Stimulated activated CD4-positive, alpha-beta T cell treated with anti-CD3 and anti-CD28 coated beads, Interleukin-2, amount 100 ng/mL, for 4 hours (primary cell): ENCODE measurements around the gene TMC7.
"Not testable (repeated sequence)": the region's sequence is repeated elsewhere in the genome, so short reads cannot be mapped to it uniquely, and the experiment has no call there.

ENCODE experiments used
- DNase-seq: peaks from one replicate; pipeline ENCODE4 v3.0.0-alpha.2; 2020; ENCODE audit warnings: low read depth

The TMC7 gene

DNA sequence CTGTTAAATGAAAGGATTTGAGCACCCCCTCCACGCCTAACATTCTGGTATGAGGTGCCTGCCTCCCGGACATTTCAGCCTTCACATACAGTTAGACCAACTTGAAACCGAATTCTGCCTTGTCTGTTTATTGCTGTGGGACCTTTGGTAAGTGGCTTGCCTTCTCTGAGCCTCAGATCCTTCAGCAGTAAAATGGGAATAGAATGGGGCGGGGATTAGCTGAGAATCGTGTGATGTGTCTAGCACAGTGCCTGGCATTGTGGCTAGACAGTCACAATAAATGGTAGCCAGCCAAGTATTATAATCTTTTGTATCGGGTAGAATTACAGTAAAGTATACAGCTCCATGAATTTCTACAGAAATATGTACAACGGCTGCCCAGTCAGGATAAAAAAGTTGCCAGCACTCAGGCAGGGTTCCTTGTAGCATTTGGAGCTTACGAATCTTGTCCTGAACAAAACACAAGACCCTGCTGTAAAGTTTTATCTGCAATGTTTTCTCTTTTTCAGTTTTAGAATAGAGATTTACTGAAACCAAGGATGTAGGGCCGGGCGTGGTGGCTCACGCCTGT, 786 bp downstream of the TMC7 start:
- DNase-seq: no peak

DNA sequence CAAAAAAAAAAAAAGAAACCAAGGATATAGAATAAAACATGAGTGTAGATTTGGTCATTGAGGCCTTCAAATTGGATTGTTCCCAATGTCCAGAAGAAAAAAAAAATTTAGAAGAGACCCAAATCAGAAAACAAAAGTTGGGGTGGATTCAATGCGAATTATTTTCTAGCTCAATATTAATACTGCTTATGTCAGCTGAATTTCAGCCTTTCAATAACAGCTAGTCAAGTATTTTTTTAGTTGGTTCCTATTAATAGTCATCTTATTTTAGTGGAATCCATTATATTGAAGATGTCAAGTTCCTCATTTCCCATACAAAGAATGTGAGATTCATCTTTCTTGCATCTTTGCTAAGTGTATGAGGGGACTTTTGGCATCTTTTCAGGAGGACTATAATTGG, 1.5 kb downstream of the TMC7 start:
- DNase-seq: not testable (repeated sequence)

DNA sequence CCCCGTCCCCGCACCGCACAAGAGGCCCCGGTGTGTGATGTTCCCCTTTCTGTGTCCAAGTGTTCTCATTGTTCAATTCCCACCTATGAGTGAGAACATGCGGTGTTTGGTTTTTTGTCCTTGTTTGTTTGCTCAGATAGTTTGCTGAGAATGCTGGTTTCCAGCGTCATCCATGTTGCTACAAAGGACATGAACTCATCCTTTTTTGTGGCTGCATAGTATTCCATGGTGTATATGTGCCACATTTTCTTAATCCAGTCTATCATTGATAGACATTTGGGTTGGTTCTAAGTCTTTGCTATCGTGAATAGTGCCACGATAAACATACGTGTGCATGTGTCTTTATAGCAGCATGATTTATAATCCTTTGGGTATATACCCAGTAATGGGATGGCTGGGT, 8.0 kb downstream of the TMC7 start:
- DNase-seq: not testable (repeated sequence)

DNA sequence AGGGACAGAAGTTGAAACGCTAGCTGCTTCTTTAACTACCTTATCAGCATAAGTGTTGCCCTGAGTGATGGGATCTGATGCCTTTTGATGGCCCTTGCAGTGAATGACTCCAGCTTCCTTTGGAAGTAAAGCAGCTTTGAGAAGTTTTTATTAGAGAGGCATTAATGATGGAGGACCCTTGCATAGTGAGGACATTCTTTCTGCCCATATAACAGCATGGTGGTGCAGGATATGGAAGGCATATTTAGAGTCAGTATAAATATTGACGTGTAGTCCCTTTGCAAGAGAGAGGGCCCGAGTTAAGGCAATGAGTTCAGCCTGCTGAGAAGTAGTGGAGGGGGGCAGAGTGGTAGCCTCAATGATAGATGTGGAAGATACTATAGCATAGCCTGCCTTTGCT, 9.8 kb downstream of the TMC7 start:
- DNase-seq: not testable (repeated sequence)

DNA sequence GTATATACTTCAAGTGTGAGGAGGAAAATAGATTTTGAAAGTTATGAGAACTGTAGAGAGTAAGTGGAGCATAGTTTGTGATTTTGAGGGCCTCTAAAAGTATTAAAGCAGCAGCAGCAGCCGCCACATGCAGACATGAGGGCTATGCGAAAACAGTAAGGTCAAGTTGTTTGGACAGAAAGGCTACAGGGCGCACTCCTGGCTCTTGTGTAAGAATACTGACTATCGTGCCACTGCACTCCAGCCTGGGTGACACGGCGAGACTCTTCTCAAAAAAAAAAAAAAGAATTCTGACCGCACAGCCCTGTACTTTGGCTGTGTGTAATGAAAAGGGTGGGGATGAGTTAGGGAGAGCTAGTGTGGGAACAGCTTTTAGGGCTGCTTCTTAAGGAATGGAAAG, 10.4 kb downstream of the TMC7 start:
- DNase-seq: not testable (repeated sequence)

DNA sequence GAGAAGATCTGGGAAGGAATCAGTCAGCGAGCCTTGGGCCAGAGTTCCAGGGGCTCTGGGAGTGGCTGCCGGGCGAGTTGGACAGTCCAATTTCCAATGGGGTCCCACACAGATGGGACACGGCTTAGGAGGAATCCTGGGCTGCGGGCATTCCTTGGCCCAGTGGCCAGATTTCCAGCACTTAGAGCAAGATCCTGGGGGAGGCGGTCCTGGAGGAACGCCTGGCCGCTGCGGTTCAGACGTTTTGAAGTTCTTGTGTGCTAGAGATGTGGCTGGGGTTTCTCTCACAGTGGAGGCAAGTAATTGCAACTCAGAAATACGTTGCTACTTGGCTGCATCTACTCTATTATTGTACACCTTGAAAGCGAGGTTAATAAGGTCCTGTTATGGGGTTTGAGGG, 11.7 kb downstream of the TMC7 start:
- not testable (repeated sequence) for DNase-seq

DNA sequence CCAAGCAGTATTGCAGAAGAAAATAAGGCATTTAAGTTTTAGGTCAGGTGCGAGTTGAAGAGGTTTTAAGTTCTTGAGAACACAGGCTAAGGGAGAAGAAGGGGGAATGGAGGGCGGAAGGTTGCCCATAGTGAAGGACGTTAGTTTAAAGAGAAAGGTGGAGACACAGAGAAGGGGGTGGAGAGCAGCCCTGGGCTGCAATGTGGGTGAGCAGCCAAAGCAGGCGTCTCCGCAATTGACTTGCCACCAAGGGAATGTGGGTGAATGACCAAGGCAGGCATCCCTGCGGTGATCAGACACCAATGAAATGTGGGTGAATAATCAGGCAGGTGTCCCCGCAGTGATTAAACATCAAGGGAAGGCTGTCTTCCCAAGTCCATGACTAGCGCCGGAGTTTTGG, 12.8 kb downstream of the TMC7 start:
- not testable (repeated sequence) for DNase-seq

DNA sequence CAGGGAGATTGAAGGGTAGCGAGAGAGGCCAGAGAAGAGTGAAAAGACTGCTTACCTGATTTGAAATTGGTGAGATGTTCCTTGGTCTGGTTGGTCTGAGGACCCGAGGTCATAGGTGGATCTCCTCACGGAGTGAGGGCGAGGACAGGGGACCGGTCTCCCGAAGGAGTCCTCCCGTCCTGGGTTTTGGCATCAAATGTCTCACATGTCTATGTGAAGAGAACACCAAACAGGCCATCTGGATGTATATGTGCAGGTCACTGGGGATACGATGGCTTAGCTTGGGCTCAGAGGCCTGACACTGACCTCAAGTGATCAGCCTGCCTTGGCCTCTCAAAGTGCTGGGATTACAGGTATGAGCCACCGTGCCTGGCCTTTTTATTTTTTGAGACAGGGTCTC, 13.3 kb downstream of the TMC7 start:
- not testable (repeated sequence) for DNase-seq

DNA sequence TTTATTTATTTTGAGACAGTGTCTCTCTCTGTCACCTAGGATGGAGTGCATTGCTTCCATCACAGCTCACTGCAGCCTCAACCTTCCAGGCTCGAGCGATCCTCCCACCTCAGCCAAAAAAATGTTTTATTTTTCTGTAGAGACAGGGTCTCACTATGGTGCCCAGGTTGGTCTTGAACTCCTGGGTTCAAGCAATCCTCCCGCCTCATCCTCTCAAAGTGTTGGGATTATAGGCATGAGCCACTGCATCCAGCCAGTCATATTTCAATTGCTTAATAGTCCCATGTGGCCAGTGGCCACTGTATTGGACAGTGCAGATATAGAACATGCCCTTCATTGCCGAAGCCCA, 15.3 kb downstream of the TMC7 start:
- DNase-seq: no peak

DNA sequence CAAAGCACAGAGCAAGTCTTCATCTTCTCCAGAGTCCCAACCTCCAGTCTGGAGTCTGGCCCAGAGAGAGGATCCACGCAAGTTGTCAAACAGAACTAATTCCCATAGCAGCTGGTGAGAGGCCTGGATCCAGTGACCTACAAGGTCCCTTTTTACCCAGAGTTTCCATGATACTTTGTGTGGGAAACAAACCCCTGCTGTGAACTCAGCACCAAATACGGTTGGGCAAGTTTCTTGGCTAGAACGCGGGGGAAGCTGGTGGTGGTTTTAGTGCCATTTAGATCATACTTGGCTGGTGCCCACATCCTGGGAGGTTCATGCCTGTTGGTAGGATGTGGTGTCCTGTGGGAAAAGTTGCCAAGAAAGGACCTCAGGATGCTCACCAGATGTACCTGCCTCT, 18.1 kb downstream of the TMC7 start:
- DNase-seq: no peak

DNA sequence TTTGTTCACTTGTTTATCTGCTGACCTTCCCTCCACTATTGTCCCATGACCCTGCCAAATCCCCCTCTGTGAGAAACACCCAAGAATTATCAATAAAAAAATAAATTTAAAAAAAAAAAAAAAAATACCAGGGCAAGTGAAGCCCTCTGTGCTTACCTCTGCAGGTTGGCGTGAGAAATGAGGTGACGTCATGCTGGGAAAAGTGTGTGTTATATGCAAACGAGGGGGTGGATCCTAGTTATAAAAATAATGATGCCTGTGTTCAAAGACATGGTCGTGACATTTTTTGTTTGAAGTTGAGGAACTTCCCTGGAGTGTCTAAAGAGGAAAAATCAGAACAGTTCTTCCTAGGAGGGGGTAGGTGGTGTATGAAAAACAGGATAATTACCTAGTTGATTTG, 20.2 kb downstream of the TMC7 start:
- DNase-seq: no peak

DNA sequence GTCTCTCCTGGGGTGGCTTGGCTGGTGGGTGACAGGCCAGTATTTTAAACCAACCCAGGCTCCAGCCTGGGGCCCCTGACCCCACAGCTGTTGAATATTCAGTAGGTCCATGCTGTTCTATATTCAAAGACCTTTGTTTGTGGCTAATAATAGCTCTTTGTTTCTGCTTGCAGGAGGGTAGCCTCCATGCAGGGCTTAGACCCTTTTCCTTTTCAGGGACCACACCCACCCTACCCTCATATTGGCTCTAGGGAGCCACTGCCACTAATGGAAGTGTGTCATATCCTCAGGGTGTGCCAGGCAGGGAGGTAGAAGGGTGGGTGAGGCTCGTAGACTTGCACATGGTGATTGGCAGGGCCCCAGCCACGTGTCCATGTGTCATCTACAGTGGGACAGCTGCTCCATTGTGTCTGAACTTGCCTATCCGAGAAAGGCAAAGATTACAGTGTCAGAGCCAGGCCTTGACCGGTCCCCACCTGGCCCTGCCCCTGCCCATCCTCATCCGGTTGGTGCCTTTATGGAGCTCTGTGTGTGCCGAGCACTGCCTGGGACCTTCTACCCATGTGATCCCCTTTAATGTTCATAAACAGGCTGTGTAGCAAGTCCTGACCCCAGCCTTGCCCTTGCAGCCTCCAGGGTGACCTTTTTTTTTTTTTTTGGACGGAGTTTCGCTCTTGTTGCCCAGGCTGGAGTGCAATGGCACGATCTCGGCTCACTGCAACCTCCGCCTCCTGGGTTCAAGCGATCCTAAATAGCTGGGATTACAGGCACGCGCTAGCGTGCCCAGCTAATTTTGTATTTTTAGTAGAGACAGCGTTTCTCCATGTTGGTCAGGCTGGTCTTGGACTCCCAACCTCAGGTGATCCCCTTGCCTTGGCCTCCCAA, 22.1 kb downstream of the TMC7 start:
- no peak for DNase-seq

DNA sequence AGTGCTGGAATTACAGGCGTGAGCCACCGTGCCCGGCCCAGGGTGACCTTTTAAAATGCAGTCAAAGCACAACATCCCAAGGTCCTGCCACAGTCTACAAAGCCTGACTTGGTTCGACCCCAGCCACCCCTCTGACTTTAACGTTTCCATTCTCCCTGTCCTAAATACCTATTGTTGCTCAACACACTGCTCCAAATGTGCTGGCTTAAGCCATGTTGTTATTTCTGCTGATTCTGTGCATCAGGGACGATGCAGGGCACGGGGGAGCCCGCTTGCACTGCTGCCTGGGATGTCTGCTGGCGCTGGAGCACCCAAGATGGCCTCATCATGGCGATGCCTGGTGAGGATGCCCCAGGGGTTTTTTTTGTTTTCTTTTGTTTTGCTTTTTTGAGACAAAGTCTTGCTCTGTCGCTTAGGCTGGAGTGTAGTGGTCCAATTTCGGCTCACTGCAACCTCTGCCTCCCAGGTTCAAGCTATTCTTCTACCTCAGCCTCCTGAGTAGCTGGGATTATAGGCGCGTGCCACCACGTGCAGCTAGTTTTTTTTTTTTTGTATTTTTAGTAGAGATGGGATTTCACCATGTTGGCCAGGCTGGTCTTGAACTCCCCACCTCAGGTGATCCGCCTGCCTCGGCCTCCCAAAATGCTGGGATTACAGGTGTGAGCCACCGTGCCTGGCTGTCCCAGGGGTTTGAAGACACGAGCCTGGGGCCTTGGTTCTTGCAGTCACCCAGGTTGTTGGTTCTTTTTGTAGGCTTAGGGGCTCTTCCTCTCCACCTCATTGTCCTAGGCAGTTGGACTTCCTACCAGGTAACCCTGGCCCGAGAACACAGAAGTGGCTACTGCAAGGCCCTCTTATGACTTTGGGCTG, 22.9 kb downstream of the TMC7 start:
- DNase-seq: no peak

DNA sequence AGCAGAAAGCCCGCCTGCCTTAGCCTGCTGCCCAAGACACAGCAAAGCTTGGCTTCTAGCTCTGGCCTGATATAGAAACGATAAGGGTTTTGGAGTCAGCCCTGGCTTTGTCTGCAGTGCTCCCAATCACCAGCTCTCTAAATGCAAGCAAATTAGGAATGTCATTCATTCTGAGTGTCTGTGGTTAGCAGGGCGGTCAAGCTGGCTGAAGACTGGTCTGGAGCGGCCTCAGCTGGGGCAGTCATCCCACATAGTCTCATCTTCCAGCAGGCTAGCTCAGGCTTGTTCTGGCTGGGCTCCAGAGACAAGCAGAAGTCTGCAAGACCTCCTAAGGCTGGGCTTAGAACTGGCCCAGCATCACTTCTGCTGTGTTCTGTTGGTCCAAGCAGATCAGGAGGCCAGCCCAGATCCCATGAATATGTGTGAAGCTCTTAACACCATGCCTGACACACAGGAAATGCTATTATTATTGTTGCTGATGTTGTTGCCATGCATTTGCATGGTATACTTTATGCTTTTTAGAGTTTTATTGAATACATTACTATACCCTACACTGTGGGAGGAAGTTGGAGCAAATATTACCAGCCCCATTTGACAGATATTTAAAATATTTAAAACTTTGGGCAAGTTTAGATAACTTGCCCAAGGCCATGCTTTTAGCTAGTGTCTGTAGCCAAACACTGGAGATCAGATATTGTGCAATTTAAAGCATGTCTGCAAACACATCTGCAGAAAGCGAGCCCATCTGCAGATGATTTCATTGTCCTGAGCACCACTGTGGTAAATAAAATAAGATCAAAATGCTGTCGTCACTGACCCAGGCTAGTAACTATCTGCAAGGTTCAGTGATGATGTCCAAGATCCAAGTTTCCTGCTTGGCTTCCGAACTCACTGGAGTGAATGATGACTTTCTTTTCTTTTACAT, 24.8 kb downstream of the TMC7 start:
- no peak for DNase-seq

DNA sequence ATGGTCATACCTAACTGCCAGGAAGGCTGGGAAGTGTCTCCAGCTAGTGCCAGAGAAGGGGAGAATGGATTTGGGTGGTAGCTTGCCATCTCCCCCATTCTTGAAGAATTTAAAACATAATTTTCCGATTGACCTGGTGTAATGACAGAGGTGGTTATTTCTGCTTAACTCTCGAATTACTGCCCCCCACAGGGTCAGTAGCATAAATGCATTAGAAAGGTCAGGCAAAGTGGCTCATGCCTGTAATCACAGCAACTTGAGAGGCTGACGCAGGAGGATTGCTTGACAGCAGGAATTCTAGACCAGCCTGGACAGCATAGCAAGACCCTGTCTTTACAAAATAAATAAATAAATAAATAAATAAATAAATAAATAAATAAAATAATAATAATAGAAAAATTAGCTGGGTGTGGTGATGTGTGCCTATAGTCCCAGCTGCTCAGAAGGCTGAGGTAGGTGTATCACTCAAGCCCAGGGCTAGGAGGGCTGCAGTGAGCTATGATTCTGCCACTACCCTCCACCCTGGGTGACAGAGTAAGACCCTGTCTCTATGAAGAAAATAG, 27.5 kb downstream of the TMC7 start:
- DNase-seq: no peak

DNA sequence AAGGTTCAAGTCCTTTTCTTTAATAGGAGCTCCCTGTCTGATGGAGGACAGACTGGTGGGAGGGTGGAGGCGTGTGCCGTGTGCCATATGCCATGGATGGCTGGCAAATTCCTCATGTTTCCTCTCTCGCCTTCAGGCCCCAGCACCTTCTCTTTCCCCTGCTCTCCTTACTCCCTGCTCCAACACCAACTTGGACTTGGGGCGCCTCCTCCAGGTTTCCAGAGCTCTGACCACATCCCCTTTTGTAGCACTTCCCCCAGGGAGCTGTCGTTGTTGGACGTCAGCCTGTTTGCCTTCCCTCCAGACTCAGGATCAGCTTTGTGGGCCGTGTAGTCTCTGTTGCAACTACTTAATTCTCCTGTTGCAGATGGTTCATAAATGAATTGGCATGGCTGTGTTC, 30.7 kb downstream of the TMC7 start:
- no peak for DNase-seq

DNA sequence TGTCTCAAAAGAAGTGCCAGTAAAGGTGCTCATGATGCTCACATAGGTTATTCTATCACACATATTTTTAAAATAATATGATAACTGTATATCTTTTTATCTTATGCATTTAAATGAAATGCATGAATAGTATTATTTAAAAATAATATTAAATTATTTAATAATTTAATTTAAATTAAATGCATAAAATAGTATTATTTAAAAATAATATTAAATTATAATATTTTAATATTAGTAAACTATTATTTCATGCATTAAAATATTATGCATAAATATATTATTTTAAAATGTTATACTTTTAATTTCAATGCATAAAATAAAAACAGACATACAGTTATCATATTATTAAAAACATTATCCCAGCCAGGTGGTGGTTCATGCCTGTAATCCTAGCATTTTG, 33.4 kb downstream of the TMC7 start:
- no peak for DNase-seq

DNA sequence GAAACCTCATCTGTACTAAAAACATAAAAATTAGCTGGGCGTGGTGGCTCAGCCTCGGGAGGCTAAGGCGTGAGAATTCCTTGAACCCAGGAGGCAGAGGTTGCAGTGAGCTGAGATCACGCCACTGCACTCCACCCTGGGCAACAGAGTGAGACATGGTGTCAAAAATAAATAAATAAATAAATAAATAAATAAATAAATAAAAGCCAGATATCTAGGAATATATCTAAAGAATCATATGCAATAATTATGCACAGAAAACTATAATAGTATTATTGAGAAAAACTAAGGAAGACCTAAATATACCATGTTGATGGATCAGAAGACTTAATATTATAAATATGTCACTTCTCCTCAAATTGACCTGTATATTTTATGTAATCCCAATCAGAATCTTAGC, 37.0 kb downstream of the TMC7 start:
- no peak for DNase-seq

DNA sequence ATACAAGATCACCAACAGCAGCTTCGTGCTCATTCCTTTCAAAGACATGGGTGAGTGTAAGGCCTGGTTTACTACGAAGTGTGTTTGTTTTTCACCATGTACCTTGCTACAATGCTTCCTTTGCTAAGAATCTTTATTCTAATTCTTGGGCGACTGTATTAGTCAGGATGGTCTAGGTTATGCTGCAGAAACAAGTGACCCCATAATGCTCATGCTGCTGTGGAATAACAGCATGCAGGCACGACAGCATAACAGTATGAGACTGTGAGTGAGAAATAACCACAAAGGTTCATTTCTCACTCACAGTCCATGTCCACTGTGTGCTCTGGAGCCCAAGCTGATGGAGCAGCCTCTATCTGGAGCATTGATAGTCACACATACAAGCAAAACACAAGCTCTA, 38.0 kb downstream of the TMC7 start:
- DNase-seq: no peak

DNA sequence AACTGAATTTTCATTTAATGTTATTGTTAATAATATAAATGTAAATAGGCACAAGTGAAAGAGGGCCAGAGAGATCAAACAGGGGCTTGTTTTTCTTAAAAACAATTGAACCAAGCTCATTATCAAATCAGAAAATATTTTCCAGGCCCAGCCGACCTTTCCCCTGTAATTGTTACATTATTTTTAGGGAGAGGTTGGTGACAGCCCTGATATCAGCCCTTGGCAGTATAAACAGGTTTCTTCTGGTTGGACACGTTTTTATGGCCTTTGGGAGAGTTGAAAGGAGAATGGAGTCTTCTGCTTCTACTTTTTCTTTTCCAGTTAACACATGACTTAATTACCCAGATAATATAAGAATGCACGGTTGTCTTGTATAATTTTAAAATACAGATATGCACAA, 43.7 kb downstream of the TMC7 start:
- no peak for DNase-seq

DNA sequence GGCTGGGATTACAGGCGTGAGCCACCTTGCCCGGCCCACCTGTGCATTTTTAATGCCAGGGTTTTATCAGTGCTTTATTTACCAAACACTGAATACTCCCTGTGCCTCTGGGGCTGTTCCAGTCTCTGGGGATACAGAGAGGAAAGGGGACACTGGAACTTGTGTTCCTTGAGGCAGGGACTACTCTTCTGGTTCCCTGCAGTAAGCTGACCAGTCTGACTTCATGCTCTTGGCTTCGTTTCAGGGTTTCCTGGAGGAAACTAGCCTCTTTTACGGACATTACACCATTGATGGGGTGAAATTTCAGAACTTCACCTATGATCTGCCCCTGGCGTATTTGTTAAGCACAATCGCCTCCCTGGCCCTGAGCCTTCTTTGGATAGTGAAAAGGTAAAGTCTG, 46.2 kb downstream of the TMC7 start:
- DNase-seq: no peak

DNA sequence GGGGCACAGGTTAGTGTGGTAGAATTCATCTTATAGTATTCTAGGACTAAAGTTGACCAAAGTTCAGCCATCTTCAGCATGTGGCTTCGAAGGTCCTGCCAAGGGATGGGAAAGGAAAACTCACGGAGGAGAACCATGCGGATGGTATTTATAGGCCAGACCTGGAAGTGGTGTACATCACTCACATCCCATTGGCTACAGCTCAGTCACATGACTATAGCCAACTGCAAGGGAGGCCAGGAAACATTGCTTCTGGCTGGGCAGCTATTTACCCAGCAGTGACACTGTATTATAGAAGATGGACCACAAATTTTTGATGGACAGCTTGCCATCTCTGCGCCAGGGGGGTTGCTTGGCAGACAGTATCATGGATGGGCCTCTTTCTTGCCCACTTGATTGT, 48.0 kb downstream of the TMC7 start:
- no peak for DNase-seq
